ENCODE data around the gene DHRS7B. TPM values are rescaled to one million over a fixed set of nuclear protein-coding genes. Genes with fewer than 3 reads are reported as not detected.
A peak's percentile ranks its signal among the peaks of the same experiment; 100 is the strongest.

The DHRS7B gene
- total and polyA plus RNA-seq, 2 of the 13 experiments (the other 11 are each of a cell fraction or from before 2014, with no cell fraction given): 20.0 to 35.8 TPM

- TF ChIP-seq ATF1 (CRISPR knock-in tag; IDR thresholded peaks at IDR 0.05) (peak; percentile 20; the same call in 1 of the 2 replicates), TRIM24 (CRISPR knock-in tag; IDR thresholded peaks at IDR 0.05) (no peak), ZEB1 (IDR thresholded peaks at IDR 0.05; ENCODE audit: insufficient replicate concordance, low read depth) (no peak), PRDM10 (CRISPR knock-in tag; IDR thresholded peaks at IDR 0.05; ENCODE audit: low read depth) (no peak), RXRB (CRISPR knock-in tag; IDR thresholded peaks at IDR 0.05; ENCODE audit: borderline replicate concordance) (peak; percentile 15; the same call in 1 of the 2 replicates), ZNF235 (CRISPR knock-in tag; IDR thresholded peaks at IDR 0.05; ENCODE audit: borderline replicate concordance) (no peak; the same call in 1 of the 2 replicates), ZBTB42 (CRISPR knock-in tag; IDR thresholded peaks at IDR 0.05) (no peak; the same call in 1 of the 2 replicates), CCAR2 (optimal IDR thresholded peaks at IDR 0.05; ENCODE audit: low read depth, low read length) (no peak), MIER3 (CRISPR knock-in tag; IDR thresholded peaks at IDR 0.05; ENCODE audit: borderline replicate concordance) (no peak; the same call in 1 of the 2 replicates), ELF1 (CRISPR knock-in tag; IDR thresholded peaks at IDR 0.05) (peak; percentile 85), IRF1 (CRISPR knock-in tag; IDR thresholded peaks at IDR 0.05; ENCODE audit: low read depth) (no peak), BRF2 (CRISPR knock-in tag; IDR thresholded peaks at IDR 0.05) (no peak), ZFP36 (IDR thresholded peaks at IDR 0.05; ENCODE audit: borderline replicate concordance, low read depth, low read length, partially characterized antibody) (no peak), ZNF446 (CRISPR knock-in tag; IDR thresholded peaks at IDR 0.05) (peak; percentile 61; the same call in 1 of the 2 replicates), IRX3 (CRISPR knock-in tag; IDR thresholded peaks at IDR 0.05; ENCODE audit: borderline replicate concordance, low read depth) (no peak; the same call in 1 of the 2 replicates), RFX1 (IDR thresholded peaks at IDR 0.05) (no peak)
- TF ChIP-seq, protein P1, sequence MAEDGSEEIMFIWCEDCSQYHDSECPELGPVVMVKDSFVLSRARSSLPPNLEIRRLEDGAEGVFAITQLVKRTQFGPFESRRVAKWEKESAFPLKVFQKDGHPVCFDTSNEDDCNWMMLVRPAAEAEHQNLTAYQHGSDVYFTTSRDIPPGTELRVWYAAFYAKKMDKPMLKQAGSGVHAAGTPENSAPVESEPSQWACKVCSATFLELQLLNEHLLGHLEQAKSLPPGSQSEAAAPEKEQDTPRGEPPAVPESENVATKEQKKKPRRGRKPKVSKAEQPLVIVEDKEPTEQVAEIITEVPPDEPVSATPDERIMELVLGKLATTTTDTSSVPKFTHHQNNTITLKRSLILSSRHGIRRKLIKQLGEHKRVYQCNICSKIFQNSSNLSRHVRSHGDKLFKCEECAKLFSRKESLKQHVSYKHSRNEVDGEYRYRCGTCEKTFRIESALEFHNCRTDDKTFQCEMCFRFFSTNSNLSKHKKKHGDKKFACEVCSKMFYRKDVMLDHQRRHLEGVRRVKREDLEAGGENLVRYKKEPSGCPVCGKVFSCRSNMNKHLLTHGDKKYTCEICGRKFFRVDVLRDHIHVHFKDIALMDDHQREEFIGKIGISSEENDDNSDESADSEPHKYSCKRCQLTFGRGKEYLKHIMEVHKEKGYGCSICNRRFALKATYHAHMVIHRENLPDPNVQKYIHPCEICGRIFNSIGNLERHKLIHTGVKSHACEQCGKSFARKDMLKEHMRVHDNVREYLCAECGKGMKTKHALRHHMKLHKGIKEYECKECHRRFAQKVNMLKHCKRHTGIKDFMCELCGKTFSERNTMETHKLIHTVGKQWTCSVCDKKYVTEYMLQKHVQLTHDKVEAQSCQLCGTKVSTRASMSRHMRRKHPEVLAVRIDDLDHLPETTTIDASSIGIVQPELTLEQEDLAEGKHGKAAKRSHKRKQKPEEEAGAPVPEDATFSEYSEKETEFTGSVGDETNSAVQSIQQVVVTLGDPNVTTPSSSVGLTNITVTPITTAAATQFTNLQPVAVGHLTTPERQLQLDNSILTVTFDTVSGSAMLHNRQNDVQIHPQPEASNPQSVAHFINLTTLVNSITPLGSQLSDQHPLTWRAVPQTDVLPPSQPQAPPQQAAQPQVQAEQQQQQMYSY (CRISPR knock-in tag; IDR thresholded peaks at IDR 0.05): peak; percentile 3; the same call in 1 of the 2 replicates
- TF ChIP-seq, protein P2, sequence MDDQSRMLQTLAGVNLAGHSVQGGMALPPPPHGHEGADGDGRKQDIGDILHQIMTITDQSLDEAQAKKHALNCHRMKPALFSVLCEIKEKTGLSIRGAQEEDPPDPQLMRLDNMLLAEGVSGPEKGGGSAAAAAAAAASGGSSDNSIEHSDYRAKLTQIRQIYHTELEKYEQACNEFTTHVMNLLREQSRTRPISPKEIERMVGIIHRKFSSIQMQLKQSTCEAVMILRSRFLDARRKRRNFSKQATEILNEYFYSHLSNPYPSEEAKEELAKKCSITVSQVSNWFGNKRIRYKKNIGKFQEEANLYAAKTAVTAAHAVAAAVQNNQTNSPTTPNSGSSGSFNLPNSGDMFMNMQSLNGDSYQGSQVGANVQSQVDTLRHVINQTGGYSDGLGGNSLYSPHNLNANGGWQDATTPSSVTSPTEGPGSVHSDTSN (CRISPR knock-in tag; IDR thresholded peaks at IDR 0.05; ENCODE audit: borderline replicate concordance): no peak
These were observed 87.4 kb downstream of the DHRS7B start, which contains the start of gene TMEM11 (continued) for GRCh38 chr17:21214015-21214776.
